ENCODE results near the gene CFAP47.
"Not testable (repeated sequence)": the region's sequence is repeated elsewhere in the genome, so short reads cannot be mapped to it uniquely, and the experiment has no call there.

Gene CFAP47

DNA sequence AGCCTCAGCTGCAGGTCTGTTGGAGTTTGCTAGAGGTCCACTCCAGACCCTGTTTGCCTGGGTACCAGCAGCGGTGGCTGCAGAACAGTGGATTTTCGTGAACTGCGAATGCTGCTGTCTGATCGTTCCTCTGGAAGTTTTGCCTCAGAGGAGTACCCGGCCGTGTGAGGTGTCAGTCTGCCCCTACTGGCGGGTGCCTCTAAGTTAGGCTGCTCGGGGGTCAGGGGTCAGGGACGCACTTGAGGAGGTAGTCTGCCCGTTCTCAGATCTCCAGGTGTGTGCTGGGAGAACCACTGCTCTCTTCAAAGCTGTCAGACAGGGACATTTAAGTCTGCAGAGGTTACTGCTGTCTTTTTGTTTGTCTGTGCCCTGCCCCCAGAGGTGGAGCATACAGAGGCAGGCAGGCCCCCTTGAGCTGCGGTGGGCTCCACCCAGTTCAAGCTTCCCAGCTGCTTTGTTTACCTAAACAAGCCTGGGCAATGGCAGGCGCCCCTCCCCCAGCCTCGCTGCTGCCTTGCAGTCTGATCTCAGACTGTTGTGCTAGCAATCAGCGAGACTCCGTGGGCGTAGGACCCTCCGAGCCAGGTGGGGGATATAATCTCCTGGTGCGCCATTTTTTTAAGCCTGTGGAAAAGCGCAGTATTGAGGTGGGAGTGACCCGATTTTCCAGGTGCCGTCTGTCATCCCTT lies 315.4 kb downstream of the CFAP47 start:
- not testable (repeated sequence) for DNase-seq

DNA sequence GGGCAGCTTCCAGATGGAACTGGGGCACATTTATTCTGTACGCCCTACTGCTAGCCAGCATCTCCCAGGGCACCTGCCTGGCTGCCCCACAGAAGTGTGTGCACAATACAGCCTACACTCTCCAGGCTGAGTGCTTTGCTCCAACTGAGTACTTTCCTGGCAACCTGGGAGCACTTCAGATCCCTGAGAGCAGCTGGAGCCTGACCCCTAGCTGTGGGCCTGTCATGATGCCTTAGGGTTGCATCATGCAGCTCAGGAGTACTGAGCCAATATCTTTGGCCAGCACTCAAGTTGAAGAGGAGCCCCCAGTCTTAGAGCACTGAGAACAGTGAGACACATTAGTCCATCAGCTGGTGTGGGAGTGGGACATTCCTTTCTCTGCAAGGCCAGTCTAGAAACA lies 321.9 kb downstream of the CFAP47 start:
- no peak for DNase-seq

DNA sequence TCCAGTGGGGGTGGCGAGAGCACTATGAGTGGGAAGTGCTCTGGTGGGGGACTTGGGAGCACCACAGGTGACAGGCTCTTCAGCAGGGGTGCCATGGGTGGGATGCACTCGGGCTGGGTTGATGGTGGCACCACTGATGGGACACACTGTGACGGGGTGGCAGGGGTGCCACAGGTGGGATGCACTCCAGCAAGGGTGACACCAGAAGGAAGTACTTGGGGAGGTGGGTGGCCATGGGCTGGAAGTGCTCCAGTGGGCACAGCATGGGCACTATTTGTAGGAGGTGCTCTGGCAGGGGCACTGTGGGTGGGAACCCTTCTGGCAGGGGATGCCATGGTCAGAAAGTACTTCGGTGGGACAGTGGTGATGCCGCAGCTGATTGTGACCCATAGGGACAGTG lies 346.6 kb downstream of the CFAP47 start:
- DNase-seq: no peak

DNA sequence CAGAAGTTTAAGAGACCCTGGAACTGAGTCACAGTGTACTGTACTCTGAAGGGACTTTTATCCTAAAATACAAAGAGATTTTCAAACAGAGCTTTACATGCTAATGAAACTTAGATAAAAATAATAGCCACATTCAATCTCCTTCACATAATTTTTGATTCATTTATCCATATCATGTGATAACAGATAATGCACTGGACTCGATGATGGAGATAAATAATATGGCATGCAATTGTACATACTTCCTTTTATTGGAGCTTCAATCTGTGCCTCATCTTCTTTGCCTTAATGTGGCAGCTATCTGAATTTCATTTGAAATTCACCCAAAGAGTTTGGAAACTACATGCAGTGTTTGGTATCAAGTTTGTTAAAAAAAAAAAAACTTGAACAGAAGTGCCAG lies 390.6 kb downstream of the CFAP47 start:
- DNase-seq: no peak

DNA sequence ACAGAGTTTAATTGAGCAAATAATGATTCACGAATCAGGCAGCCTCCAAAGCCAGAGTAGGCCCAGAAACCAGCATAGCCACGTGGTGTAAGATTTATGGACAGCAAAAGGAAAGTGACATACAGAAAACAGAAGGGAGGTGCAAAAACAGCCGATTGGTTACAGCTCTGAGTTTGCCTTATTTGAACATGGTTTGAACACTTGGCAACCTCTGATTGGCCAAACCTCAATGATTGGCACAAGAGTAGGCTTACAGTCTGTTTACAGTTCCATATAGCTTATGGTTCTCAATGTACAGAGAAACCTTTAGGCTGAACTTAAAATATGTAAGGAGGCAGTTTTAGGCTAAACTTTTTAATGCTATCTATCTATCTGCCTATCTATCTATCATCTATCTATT lies 394.8 kb downstream of the CFAP47 start:
- DNase-seq: no peak

DNA sequence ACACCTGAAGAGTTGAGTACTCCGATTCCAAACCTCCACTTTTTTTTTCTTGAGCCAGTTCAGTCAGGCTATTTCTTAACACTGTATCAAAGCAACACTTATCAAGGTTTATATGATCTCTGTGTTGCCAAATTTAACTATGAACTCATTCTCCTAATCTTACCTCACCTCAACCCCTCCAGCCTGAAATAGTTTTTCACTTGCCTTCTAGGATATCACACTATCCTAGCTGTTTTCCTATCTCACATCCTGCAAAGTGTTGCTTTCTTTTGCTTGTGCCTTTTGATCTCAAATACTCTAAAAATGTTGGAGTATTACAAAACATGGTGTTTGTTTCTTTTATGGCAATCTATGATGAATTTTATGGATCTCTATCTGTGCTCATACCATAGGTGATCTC lies 415.0 kb downstream of the CFAP47 start:
- no peak for DNase-seq

DNA sequence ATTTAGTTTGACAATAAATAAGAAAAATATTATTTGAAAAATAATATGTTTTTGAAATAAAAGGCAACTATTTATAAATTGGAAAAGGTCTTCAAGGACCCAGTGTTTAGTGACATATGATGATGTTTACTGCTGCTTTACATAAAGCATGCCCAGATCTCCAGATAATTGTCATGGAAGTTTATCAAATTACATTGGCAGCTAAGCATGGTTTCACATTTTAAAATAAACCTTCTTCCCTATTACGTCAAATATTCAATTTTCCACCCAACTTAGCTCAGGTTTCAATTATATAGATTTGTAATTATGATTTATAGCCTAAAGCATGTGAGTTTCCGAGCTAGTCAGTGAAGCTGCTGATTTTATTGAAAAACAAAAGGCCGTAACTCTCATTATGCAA lies 417.2 kb downstream of the CFAP47 start:
- no peak for DNase-seq

DNA sequence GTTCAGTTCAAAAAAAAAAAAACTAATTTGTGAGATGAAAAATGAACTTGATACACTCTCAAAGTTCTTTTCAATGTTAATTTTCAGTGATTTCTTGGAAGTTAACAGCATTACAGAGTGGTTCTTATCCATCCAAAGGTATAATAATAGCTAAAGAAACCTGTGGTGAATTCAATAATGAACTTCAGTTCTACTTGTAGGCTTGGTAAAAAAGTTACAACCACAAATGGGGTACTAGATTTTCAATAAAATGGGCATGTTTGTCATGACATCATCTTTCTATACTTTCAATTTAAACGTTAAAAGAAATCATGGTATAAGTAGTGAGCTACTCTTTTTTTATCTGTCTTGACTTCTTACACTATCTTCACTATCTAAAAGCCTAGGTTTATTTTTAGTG lies 424.8 kb downstream of the CFAP47 start:
- no peak for DNase-seq

DNA sequence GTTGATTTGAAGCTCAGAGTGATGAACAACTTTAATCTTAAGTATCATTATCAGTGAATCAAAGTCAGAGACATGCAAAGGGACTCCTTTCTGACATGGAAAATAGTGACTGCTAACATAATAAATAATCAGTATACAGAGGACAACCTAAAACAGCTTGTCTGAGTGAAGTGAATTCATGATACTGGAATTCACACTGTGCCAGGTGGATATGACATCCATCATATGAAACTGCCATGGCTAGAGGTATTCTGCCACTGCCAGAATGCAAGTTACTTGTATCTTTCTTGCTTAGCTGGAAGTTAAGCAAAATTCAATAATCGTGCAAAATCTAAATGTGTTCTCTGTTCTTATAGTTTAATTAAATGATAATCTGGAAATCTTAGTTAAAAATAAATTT lies 429.0 kb downstream of the CFAP47 start:
- no peak for DNase-seq

DNA sequence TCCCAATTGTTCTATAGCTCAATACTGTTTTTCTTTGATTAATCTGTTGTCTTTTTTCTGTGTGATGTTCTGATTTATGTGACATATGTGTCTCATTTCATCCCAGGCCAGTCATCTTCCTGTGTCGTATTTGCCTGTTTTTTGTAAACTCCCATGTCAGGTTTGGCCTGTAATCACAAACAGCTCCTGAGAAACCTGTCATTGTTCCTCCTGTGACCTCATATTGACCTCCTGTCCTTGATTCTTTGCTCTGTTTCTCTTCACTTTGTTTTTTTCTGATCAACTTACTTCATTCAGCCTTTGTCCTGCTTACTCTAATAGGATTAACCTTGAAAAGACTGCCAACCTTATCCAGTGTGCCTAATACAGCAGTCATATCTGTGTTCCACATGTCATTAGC lies 438.3 kb downstream of the CFAP47 start:
- no peak for DNase-seq

DNA sequence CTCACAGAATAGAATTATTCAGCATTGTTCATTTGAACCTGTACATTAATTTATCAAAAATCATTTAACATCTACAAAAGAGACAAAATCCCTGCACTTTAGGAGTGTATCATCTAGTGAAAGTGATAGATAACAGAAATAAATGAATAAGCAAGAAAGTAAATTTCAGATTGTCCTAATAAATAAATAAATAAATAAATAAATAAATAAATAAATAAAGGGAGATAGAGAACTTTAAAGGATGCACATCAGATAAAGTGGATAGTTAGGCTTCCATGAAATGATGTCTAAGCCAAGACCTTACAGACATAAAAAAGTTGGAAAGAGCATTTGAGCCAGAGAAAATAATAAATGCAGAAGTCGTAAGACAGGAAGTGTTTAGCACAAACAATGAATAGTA lies 444.7 kb downstream of the CFAP47 start:
- no peak for DNase-seq

DNA sequence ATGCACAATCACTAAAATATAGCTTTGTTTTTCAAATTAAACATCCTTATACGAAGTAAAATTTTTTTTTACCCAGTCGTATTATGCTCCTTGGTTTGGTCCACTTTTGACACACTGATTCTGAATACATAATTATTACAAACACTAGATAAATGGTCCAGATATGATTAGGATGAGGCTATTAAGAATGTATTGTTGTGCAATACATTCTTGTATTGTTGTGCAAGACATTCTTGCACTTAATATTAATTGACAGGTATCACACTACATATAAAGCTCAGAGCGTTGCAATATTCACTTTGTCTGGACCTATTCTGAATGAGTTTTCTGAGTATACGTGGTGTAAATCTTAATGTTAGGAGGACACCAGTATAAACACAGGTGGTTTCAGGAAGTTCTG lies 464.0 kb downstream of the CFAP47 start:
- DNase-seq: no peak

DNA sequence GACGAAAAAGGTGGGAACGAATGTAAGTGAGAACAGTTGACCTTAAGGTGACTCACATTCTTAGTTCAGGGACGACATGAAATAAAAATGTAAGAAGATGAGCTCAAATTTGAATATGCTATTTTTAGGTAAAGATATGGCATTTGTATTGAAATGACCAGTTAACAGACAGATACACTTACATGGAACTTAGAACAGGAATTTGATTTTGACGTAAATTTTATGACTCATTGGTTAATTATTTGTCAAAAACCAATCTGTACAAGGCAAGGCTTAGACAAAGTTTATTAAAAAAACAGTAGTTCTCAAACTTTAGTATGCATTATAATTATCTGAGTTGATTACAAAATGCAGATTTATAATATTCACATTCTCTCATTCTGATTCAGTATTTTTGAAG lies 469.4 kb downstream of the CFAP47 start:
- no peak for DNase-seq

DNA sequence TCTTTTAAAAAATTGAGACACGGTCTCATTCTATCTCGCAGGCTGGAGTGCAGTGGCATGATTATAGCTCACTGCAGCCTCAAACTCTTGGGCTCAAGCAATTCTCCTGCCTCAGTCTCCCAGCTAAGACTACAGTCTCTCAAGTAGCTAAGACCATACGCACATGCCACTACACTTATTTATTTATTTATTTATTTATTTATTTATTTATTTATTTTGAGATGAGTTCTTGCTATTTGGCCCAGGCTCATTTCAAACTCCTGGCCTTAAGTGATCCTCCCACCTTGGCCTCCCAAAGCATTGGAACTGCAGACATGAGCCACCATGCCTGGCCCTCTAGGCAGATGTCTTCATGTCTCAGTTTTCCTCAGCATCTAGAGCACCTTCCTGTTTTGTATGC lies 482.2 kb downstream of the CFAP47 start:
- no peak for DNase-seq

DNA sequence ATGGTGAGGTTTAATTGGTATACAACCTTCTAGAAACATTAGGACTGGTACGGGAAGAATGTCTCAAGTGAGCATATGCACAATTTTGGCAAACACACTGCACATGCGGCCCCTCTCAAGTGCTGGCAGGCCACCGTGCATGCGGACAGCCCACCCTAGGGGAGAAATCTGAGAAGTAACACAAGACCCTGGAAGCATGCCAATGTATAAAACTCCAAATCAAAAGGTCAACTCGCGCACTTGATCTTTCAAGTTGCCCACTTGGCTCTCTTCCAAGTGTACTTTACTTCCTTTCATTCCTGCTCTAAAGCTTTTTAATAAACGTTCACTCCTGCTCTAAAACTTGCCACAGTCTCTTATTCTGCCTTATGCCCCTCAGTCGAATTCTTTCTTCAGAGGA lies 488.3 kb downstream of the CFAP47 start:
- no peak for DNase-seq

DNA sequence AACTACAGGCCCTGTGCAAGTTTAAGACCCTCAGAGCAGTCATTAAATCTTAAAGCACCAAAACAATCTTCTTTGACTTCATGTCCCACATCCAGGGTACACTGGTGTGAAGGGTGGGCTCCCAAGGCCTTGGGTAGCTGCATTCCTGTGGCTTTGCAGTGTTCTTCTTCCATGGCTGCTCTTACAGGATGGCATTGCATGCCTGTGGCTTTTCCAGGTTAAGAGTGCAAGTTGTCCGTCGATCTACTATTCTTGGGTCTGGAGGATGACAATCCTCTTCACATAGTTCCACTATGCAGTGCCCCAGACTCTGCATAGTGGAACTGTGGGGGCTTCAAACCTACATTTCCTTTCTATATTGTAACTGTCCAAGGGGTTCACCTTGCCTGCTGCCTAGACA lies 494.5 kb downstream of the CFAP47 start:
- no peak for DNase-seq

DNA sequence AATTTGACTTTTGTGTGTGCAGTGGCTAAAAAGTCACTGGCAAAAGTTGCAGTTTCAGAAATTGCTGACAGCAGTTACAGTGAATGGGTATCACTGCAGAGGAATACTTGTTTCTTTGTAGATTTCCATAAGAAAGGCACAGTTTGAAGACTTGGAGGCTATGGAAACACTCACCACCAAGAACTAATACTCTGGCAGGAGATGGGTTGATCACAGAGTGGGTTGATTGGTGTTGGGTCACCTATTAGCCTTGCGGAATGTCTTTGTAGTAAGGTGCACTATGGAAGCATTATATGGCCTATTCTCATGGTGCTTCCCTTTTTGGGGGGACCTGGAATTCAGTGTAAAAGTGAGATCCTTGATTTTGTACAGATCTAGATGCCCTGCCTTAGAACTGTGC lies 502.8 kb downstream of the CFAP47 start:
- DNase-seq: no peak

DNA sequence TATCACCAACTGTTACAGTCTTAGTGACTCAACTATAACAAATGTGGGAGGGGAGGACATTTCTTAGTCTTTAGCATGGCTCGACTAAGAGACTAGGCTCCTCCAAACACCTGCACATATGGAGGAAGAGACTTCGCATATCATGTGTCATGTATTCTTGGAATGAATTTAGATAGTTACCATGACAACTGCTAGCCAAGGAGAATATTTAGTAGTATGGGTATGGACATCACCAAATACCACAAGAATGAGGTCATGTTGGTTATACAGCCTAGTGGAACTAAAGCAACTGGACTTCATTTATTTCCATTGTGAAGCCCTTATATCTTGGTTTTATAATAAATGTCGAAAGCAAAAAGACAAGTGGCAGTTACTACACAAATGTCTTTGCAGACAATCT lies 512.3 kb downstream of the CFAP47 start:
- DNase-seq: no peak

DNA sequence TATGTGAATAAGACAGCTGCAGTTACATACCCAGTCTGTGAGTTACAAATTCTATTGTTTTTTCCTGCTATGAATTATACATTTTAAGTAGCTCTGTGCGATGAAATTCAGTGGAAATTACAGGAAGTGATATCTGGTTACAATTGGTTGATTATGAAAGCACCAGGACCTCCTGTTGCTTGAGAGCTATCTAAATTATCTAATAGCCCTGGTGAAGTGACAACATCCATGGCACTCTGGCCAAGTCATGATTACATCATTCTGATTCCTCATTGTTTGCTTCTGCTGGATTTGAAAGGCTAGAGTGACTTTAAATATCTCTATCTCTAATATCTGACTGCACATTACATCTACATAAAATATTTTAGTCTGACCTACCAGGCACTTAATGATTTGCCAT lies 515.0 kb downstream of the CFAP47 start:
- DNase-seq: no peak
